Measurements from ENCODE around the gene ATP10B. TPM values are rescaled to one million over a fixed set of nuclear protein-coding genes. Genes with fewer than 3 reads are reported as not detected.

ATP10B gene
- total RNA-seq, 5 donors from 2014 or later (not counting 1 experiment from before 2014, with no cell fraction given), result 0.07 to 0.12 (median 0.09) TPM; not detected in 2

GRCh38 chr5:160800375-160801275, 51.4 kb downstream of the ATP10B start:
- H3K27me3 ChIP-seq (replicated peaks in 1 of 2; ENCODE audit: control insufficient read depth in 2 of 2, extremely low read depth in 1 of 2, insufficient read depth in 2 of 2, low read length in 1 of 2), result no peaks in the 10 kb centered on the region
- Mint-ChIP-seq H3K27me3 (peaks cover 5 to 6% of the 10 kb centered on the region in 2 donors), H3K4me3 (no peak overlapping the region), H3K4me1 (no peaks in the 10 kb centered on the region), H3K36me3 (no peaks in the 10 kb centered on the region), H3K9me3 (no peaks in the 10 kb centered on the region), H3K27ac (no peak overlapping the region)
- 79% methylated on average over 4 of the region's 4 CpGs for WGBS (ENCODE audit: insufficient coverage)
- H3K4me3 ChIP-seq (ENCODE audit: control insufficient read depth in 1 of 2, extremely low read depth in 1 of 2, low read length in 1 of 2), result no peak overlapping the region
- DNase-seq (no peak), ATAC-seq (replicated peaks in 1 of 4) (no peak)
- POLR2A ChIA-PET, result no interaction called here
- H3K9me3 ChIP-seq, result no peaks in the 10 kb centered on the region
- no peak overlapping the region for H3K27ac ChIP-seq (ENCODE audit: low read length)
- no peaks in the 10 kb centered on the region for H3K4me1 ChIP-seq (ENCODE audit: control insufficient read depth in 1 of 2, extremely low read depth in 1 of 2, insufficient read depth in 2 of 2, low read length in 2 of 2)
- no peaks in the 10 kb centered on the region for H3K36me3 ChIP-seq (ENCODE audit: control insufficient read depth in 2 of 2, extremely low read depth in 1 of 2, insufficient read depth in 1 of 2, low read length in 1 of 2)
- CTCF ChIA-PET, result interaction anchor here in 1 of 2 donors (0.5 kb wide), 1 partner anchor 1490 kb away, joined by 11 read pairs; no protein-coding TSS in a partner anchor

GRCh38 chr5:160799184-160799583, 52.8 kb downstream of the ATP10B start:
- DNase-seq (no peak), ATAC-seq (replicated peaks in 1 of 4) (no peak)
- peaks cover 5 to 6% of the 10 kb centered on the region in 2 donors for H3K27me3 Mint-ChIP-seq
- H3K36me3 Mint-ChIP-seq, result no peaks in the 10 kb centered on the region
- no peak overlapping the region for H3K27ac ChIP-seq (ENCODE audit: low read length)
- H3K4me1 Mint-ChIP-seq, result no peaks in the 10 kb centered on the region
- no peaks in the 10 kb centered on the region for H3K36me3 ChIP-seq (ENCODE audit: control insufficient read depth in 2 of 2, extremely low read depth in 1 of 2, insufficient read depth in 1 of 2, low read length in 1 of 2)
- POLR2A ChIA-PET, result no interaction called here
- no peaks in the 10 kb centered on the region for H3K9me3 ChIP-seq
- H3K27me3 ChIP-seq (replicated peaks in 1 of 2; ENCODE audit: control insufficient read depth in 2 of 2, extremely low read depth in 1 of 2, insufficient read depth in 2 of 2, low read length in 1 of 2), result no peaks in the 10 kb centered on the region
- H3K27ac Mint-ChIP-seq, result no peak overlapping the region
- no peak overlapping the region for H3K4me3 Mint-ChIP-seq
- CTCF ChIA-PET, result no interaction called here
- 0% methylated on average over 2 of the region's 4 CpGs for WGBS (ENCODE audit: insufficient coverage)
- no peaks in the 10 kb centered on the region for H3K9me3 Mint-ChIP-seq
- H3K4me1 ChIP-seq (ENCODE audit: control insufficient read depth in 1 of 2, extremely low read depth in 1 of 2, insufficient read depth in 2 of 2, low read length in 2 of 2), result no peaks in the 10 kb centered on the region
- no peak overlapping the region for H3K4me3 ChIP-seq (ENCODE audit: control insufficient read depth in 1 of 2, extremely low read depth in 1 of 2, low read length in 1 of 2)

GRCh38 chr5:160797020-160797419, 55.0 kb downstream of the ATP10B start:
- 59% methylated on average over 2 of the region's 4 CpGs for WGBS (ENCODE audit: insufficient coverage)
- H3K4me1 ChIP-seq (ENCODE audit: control insufficient read depth in 1 of 2, extremely low read depth in 1 of 2, insufficient read depth in 2 of 2, low read length in 2 of 2), result no peaks in the 10 kb centered on the region
- ChIA-PET POLR2A (interaction anchor here in 1 of 2 donors (0.6 kb wide), 1 partner anchor 1445 kb away, joined by 4 read pairs; no protein-coding TSS in a partner anchor), CTCF (interaction anchor here in 1 of 2 donors (0.7 kb wide), 1 partner anchor 826 kb away, joined by 3 read pairs; no protein-coding TSS in a partner anchor)
- no peak for DNase-seq
- no peaks in the 10 kb centered on the region for H3K9me3 Mint-ChIP-seq
- H3K4me1 Mint-ChIP-seq, result no peaks in the 10 kb centered on the region
- ATAC-seq (replicated peaks in 1 of 4), result no peak
- peaks cover 2 to 6% of the 10 kb centered on the region in 2 donors for H3K27me3 Mint-ChIP-seq
- H3K4me3 Mint-ChIP-seq, result no peak overlapping the region
- H3K9me3 ChIP-seq, result no peaks in the 10 kb centered on the region
- H3K36me3 ChIP-seq (ENCODE audit: control insufficient read depth in 2 of 2, extremely low read depth in 1 of 2, insufficient read depth in 1 of 2, low read length in 1 of 2), result no peaks in the 10 kb centered on the region
- no peak overlapping the region for H3K27ac Mint-ChIP-seq
- no peaks in the 10 kb centered on the region for H3K27me3 ChIP-seq (replicated peaks in 1 of 2; ENCODE audit: control insufficient read depth in 2 of 2, extremely low read depth in 1 of 2, insufficient read depth in 2 of 2, low read length in 1 of 2)
- H3K36me3 Mint-ChIP-seq, result no peaks in the 10 kb centered on the region
- H3K4me3 ChIP-seq (ENCODE audit: control insufficient read depth in 1 of 2, extremely low read depth in 1 of 2, low read length in 1 of 2), result no peak overlapping the region
- H3K27ac ChIP-seq (ENCODE audit: low read length), result no peak overlapping the region

GRCh38 chr5:160793530-160793899, 58.5 kb downstream of the ATP10B start:
- Histone ChIP-seq H3K4me1 (ENCODE audit: control insufficient read depth in 1 of 2, extremely low read depth in 1 of 2, insufficient read depth in 2 of 2, low read length in 2 of 2) (no peaks in the 10 kb centered on the region), H3K27ac (ENCODE audit: low read length) (no peak overlapping the region), H3K27me3 (replicated peaks in 1 of 2; ENCODE audit: control insufficient read depth in 2 of 2, extremely low read depth in 1 of 2, insufficient read depth in 2 of 2, low read length in 1 of 2) (no peaks in the 10 kb centered on the region), H3K4me3 (ENCODE audit: control insufficient read depth in 1 of 2, extremely low read depth in 1 of 2, low read length in 1 of 2) (no peak overlapping the region), H3K9me3 (no peaks in the 10 kb centered on the region), H3K36me3 (ENCODE audit: control insufficient read depth in 2 of 2, extremely low read depth in 1 of 2, insufficient read depth in 1 of 2, low read length in 1 of 2) (no peaks in the 10 kb centered on the region)
- ChIA-PET CTCF (no interaction called here), POLR2A (no interaction called here)
- DNase-seq (no peak), ATAC-seq (replicated peaks in 1 of 4) (no peak)
- Mint-ChIP-seq H3K4me1 (no peaks in the 10 kb centered on the region), H3K9me3 (no peaks in the 10 kb centered on the region), H3K27me3 (peaks cover 2 to 3% of the 10 kb centered on the region in 2 donors), H3K4me3 (no peak overlapping the region), H3K36me3 (no peaks in the 10 kb centered on the region), H3K27ac (no peak overlapping the region)
- WGBS (ENCODE audit: insufficient coverage), result no CpG with 5 or more reads among the region's 2 CpGs

DNA sequence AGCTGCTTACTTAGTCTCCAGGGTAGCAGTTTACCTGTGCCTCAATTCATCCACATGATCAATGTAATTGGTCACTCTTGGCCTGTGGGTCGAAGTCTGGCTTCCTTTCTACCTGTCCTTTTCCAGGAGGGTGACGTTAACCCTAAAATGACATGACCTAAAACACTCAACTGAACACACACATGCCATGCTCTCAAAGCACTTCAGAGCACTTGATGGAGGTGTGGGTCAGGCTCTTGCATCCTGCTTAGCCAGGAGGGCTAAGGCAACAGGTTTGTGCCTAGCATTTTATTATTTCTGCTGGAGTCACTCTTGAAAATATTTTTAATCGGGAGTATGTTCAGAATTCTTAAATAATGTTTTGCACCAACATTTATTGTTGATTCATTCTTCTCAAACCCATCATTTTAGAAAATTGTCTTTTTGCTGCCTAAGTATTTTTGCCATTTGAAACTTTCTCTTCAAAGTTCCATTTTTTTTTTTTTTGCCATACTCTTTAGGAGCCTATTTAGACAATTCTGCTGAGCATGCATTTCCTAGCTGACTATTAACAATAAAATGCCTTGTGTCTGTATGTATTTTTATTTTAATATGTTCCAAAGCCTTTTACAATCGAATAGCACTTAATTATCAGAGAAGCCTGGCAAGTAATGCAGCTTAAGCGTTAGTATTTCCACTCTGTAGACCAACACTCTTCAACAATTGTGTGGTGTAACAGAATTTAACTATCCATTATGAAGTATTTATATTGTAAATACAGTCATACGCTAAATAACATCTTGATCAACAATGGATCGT, 59.1 kb downstream of the ATP10B start:
- ChIA-PET POLR2A (no interaction called here), CTCF (interaction anchor here in 1 of 2 donors (0.6 kb wide), 1 partner anchor 284 kb away, joined by 3 read pairs; no protein-coding TSS in a partner anchor)
- no peaks in the 10 kb centered on the region for H3K4me1 ChIP-seq (ENCODE audit: control insufficient read depth in 1 of 2, extremely low read depth in 1 of 2, insufficient read depth in 2 of 2, low read length in 2 of 2)
- Mint-ChIP-seq H3K4me3 (no peak overlapping the region), H3K27ac (no peak overlapping the region), H3K27me3 (peaks cover 4 to 5% of the 10 kb centered on the region in 2 donors), H3K36me3 (no peaks in the 10 kb centered on the region), H3K9me3 (no peaks in the 10 kb centered on the region), H3K4me1 (no peaks in the 10 kb centered on the region)
- ATAC-seq (replicated peaks in 1 of 4) (no peak), DNase-seq (no peak)
- H3K36me3 ChIP-seq (ENCODE audit: control insufficient read depth in 2 of 2, extremely low read depth in 1 of 2, insufficient read depth in 1 of 2, low read length in 1 of 2), result no peaks in the 10 kb centered on the region
- WGBS (ENCODE audit: insufficient coverage), result no CpG with 5 or more reads among the region's 7 CpGs
- H3K9me3 ChIP-seq, result no peaks in the 10 kb centered on the region
- no peak overlapping the region for H3K27ac ChIP-seq (ENCODE audit: low read length)
- no peaks in the 10 kb centered on the region for H3K27me3 ChIP-seq (replicated peaks in 1 of 2; ENCODE audit: control insufficient read depth in 2 of 2, extremely low read depth in 1 of 2, insufficient read depth in 2 of 2, low read length in 1 of 2)
- H3K4me3 ChIP-seq (ENCODE audit: control insufficient read depth in 1 of 2, extremely low read depth in 1 of 2, low read length in 1 of 2), result no peak overlapping the region

DNA sequence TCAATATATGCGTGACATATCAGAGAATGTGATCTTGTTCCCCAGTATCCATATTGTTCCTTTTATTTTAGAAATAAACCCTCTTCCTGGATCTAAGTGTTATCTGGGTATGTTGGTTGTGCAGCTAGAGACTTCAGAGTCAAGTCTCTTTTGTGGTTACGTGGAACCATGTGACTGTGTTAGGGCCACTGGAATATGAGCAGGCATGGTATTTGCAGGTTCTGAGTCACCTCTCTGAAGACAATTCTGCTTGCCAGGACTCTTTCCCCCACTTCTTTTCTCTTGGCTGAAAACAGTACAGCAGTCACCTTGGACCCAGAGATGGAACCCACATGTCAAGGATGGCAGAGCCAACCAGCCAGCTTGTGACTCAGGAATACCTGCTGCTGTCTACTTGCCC, 59.7 kb downstream of the ATP10B start:
- H3K27ac Mint-ChIP-seq, result no peak overlapping the region
- no peaks in the 10 kb centered on the region for H3K36me3 Mint-ChIP-seq
- Histone ChIP-seq H3K4me1 (ENCODE audit: control insufficient read depth in 1 of 2, extremely low read depth in 1 of 2, insufficient read depth in 2 of 2, low read length in 2 of 2) (no peaks in the 10 kb centered on the region), H3K27ac (ENCODE audit: low read length) (no peak overlapping the region), H3K36me3 (ENCODE audit: control insufficient read depth in 2 of 2, extremely low read depth in 1 of 2, insufficient read depth in 1 of 2, low read length in 1 of 2) (no peaks in the 10 kb centered on the region), H3K9me3 (no peaks in the 10 kb centered on the region), H3K27me3 (replicated peaks in 1 of 2; ENCODE audit: control insufficient read depth in 2 of 2, extremely low read depth in 1 of 2, insufficient read depth in 2 of 2, low read length in 1 of 2) (no peaks in the 10 kb centered on the region), H3K4me3 (ENCODE audit: control insufficient read depth in 1 of 2, extremely low read depth in 1 of 2, low read length in 1 of 2) (no peak overlapping the region)
- peaks cover 4 to 5% of the 10 kb centered on the region in 2 donors for H3K27me3 Mint-ChIP-seq
- WGBS (ENCODE audit: insufficient coverage), result no CpG with 5 or more reads among the region's 2 CpGs
- ATAC-seq (replicated peaks in 1 of 4), result no peak
- H3K4me1 Mint-ChIP-seq, result no peaks in the 10 kb centered on the region
- H3K9me3 Mint-ChIP-seq, result no peaks in the 10 kb centered on the region
- ChIA-PET POLR2A (no interaction called here), CTCF (no interaction called here)
- DNase-seq, result no peak
- no peak overlapping the region for H3K4me3 Mint-ChIP-seq

Data from T-cell (primary cell).